Upper lobe of left lung (tissue), 4 donors: ENCODE data around the gene CSN1S1.
"Not testable (repeated sequence)": the region's sequence is repeated elsewhere in the genome, so short reads cannot be mapped to it uniquely, and the experiment has no call there.

Experiments
- POLR2AphosphoS5 ChIP-seq, 2 donors: sonication (generic); formaldehyde crosslinking; IDR thresholded peaks; one replicate each; pipeline ENCODE4 v1.5.1; 2017; ENCODE audit warnings: antibody characterized with exemption in 2 of 2
- TF ChIP-seq, protein P1 (sequence below), 6 experiments: fragments of 450-650 bp in 4 of 6; fragments of 200-600 bp in 2 of 6; sonication (generic) in 2 of 6; IDR thresholded peaks; one replicate each; pipeline ENCODE4 v1.5.1; 2016 to 2019; ENCODE audit warnings: antibody characterized with exemption in 6 of 6

DNA sequence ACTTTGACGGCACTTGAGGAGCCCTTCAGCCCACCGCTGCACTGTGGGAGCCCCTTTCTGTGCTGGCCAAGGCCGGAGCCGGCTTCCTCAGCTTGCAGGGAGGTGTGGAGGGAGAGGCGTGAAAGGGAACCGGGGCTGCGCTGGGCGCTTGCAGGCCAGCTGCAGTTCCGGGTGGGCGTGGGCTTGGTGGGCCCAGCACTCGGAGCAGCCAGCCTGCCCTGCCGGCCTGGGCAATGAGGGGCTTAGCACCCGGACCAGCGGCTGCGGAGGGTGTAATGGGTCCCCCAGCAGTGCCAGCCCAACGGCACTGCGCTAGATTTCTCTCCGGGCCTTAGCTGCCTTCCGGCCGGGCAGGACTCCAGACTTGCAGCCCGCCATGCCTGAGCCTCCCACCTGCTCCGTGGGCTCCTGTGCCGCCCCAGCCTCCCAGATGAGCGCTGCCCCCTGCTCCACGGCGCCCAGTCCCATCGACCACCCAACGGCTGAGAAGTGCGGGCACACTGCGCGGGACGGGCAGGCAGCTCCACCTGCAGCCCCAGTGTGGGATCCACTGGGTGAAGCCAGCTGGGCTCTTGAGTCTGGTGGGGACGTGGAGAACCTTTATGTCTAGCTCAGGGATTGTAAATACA lies 7.0 kb upstream of the CSN1S1 start:
- TF ChIP-seq, protein P1, sequence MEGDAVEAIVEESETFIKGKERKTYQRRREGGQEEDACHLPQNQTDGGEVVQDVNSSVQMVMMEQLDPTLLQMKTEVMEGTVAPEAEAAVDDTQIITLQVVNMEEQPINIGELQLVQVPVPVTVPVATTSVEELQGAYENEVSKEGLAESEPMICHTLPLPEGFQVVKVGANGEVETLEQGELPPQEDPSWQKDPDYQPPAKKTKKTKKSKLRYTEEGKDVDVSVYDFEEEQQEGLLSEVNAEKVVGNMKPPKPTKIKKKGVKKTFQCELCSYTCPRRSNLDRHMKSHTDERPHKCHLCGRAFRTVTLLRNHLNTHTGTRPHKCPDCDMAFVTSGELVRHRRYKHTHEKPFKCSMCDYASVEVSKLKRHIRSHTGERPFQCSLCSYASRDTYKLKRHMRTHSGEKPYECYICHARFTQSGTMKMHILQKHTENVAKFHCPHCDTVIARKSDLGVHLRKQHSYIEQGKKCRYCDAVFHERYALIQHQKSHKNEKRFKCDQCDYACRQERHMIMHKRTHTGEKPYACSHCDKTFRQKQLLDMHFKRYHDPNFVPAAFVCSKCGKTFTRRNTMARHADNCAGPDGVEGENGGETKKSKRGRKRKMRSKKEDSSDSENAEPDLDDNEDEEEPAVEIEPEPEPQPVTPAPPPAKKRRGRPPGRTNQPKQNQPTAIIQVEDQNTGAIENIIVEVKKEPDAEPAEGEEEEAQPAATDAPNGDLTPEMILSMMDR (IDR thresholded peaks at IDR 0.05): not testable (repeated sequence)
- not testable (repeated sequence) for TF ChIP-seq POLR2AphosphoS5 (IDR thresholded peaks at IDR 0.05)
